NCI-H526 (cell line): ENCODE results near the gene FAM227B.
A peak's percentile ranks its signal among the peaks of the same experiment; 100 is the strongest.
"Not testable (repeated sequence)": the region's sequence is repeated elsewhere in the genome, so short reads cannot be mapped to it uniquely, and the experiment has no call there.

Experiments used
- DNase-seq, 2 experiments: peaks; one replicate each; lab custom pipeline; 2025; lab: John Stamatoyannopoulos, UW

The FAM227B gene

GRCh38 chr15:49495993-49496753, 124.4 kb downstream of the FAM227B start:
- DNase-seq, result no peak

GRCh38 chr15:49494842-49495241, 125.8 kb downstream of the FAM227B start:
- DNase-seq, result no peak

- DNase-seq, result no peak
Measured at GRCh38 chr15:49492830-49493229, 127.8 kb downstream of the FAM227B start.

- no peak for DNase-seq
Measured at GRCh38 chr15:49492151-49492550, 128.5 kb downstream of the FAM227B start.

- DNase-seq, result no peak
Measured at GRCh38 chr15:49490966-49491365, 129.7 kb downstream of the FAM227B start.

GRCh38 chr15:49485401-49485800, 135.2 kb downstream of the FAM227B start:
- not testable (repeated sequence) for DNase-seq

GRCh38 chr15:49478982-49479381, 141.6 kb downstream of the FAM227B start:
- not testable (repeated sequence) for DNase-seq

- DNase-seq, result not testable (repeated sequence)
Measured at GRCh38 chr15:49478021-49478420, 142.6 kb downstream of the FAM227B start.

GRCh38 chr15:49473031-49473430, 147.6 kb downstream of the FAM227B start:
- no peak for DNase-seq

- no peak for DNase-seq
Measured at GRCh38 chr15:49472338-49472737, 148.3 kb downstream of the FAM227B start.

GRCh38 chr15:49471733-49472132, 148.9 kb downstream of the FAM227B start:
- DNase-seq, result no peak

- peak in 1 of 2 experiments; percentile 13 for DNase-seq
Measured at GRCh38 chr15:49471248-49471647, 149.4 kb downstream of the FAM227B start.

- DNase-seq, result no peak
Measured at GRCh38 chr15:49468481-49468839, 152.2 kb downstream of the FAM227B start.

GRCh38 chr15:49467746-49468480, 152.7 kb downstream of the FAM227B start:
- DNase-seq, result no peak

- DNase-seq, result no peak
Measured at GRCh38 chr15:49466119-49466518, 154.5 kb downstream of the FAM227B start.

- no peak for DNase-seq
Measured at GRCh38 chr15:49464522-49464921, 156.1 kb downstream of the FAM227B start.

- DNase-seq, result no peak
Measured at GRCh38 chr15:49462232-49462844, 158.3 kb downstream of the FAM227B start.

- DNase-seq, result no peak
Measured at GRCh38 chr15:49460411-49460941, 160.1 kb downstream of the FAM227B start.

GRCh38 chr15:49458145-49458544, 162.5 kb downstream of the FAM227B start:
- DNase-seq, result no peak

GRCh38 chr15:49456166-49456565, 164.5 kb downstream of the FAM227B start:
- DNase-seq, result no peak

- no peak for DNase-seq
Measured at GRCh38 chr15:49452595-49452994, 168.0 kb downstream of the FAM227B start.

- DNase-seq, result no peak
Measured at GRCh38 chr15:49441816-49442215, 178.8 kb downstream of the FAM227B start.

GRCh38 chr15:49441356-49441755, 179.3 kb downstream of the FAM227B start:
- DNase-seq, result no peak
